ENCODE measurements around the gene PHF13.

The PHF13 gene

DNA sequence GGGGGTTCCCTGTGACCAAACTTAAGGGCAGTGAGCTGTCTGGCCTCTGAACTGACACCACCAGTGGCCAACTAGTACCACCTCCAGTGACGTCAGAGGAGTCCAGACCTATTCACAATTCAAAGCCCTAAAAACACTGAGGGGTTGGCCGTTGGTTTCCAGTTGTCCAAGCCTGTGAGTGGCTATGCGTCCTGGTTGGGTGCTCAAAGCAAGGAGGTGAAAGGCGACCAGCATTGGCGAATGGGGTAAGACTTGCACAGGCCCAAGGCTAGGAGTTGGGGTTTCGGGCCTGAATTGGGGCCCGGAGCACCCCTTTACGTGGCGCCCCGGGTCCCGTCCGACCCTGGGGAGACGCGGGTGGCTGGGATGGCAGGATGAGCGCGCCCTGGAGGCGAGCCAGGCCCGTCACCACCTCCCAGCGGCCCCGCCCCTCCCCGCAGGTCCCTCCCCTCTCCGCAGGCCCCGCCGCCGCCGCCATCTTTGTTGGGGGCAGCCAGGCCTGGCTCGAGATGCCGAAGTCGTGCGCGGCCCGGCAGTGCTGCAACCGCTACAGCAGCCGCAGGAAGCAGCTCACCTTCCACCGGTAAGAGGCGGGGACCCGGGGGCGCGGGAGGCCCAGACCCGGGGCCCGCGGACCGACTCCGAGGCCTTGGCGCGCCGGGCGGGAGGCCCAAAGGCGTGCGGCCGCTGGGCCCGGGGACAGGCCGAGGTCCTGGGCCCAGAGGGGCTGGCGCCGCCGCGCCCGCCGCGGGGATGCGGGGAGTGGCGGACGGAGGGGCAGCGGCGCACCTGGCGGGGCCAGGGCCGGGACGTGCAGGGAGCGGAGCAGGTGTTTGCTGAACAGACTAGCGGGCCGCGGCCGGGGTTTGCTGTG lies 11.4 kb downstream of the PHF13 start, which contains the start of gene THAP3:
Gene THAP3, plus strand, starts transcription at position 159 of the 874 bp plus-strand sequence. Its CDS starts 351 bp downstream, at position 510.
- H3K9me3 ChIP-seq (ENCODE audit: control insufficient read depth, insufficient read depth, low read depth, low read length), result no peaks in the 10 kb centered on the region
- H3K27me3 ChIP-seq (ENCODE audit: control insufficient read depth, insufficient read depth, low read length), result no peaks in the 10 kb centered on the region
- H3K36me3 ChIP-seq (ENCODE audit: control insufficient read depth, insufficient read depth, low read length), result peaks cover 74% of the 10 kb centered on the region
- peak within 1 kb of the TSS; percentile 77 for H3K9ac ChIP-seq (ENCODE audit: low read length)
- peak within 1 kb of the TSS; percentile 34; the same call in 1 of the 2 replicates for H3K27ac ChIP-seq (ENCODE audit: low read depth, low read length)
- peaks cover 4% of the 10 kb centered on the region; the same call in 1 of the 2 replicates for H3K4me1 ChIP-seq (ENCODE audit: control insufficient read depth, insufficient read depth, low read length)
- peak within 1 kb of the TSS; percentile 95 for H3K4me3 ChIP-seq (ENCODE audit: low read depth, low read length)

DNA sequence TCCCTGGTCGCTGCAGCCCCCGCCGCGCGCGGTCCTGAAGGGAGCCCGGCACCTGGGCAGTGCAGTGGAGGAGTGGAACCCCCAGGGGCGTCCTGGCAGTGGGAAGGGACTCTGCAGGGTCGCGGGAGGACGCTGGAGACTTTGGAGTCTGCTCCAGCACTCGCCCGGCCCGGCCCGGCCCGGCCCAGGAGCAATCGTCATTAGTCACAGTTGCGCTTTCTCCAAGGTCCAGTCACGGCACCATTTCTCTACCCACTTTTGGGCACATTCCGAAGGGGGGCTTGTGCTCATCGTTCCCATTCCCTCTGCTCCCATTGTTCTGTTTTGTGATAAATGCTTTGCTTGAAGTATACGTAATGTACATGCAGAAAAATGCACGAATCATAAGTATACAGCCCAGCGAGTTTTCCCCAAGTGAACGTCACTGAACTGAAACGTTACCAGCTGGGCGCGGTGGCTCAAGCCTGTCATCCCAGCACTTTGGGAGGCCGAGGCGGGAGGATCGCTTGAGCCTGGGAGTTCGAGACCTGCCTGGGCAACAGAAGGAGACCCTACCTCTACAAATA lies 12.1 kb downstream of the PHF13 start:
- Histone ChIP-seq H3K27ac (ENCODE audit: low read depth, low read length) (peak overlapping the region; percentile 34; the same call in 1 of the 2 replicates), H3K36me3 (ENCODE audit: control insufficient read depth, insufficient read depth, low read length) (peaks cover 69% of the 10 kb centered on the region)

DNA sequence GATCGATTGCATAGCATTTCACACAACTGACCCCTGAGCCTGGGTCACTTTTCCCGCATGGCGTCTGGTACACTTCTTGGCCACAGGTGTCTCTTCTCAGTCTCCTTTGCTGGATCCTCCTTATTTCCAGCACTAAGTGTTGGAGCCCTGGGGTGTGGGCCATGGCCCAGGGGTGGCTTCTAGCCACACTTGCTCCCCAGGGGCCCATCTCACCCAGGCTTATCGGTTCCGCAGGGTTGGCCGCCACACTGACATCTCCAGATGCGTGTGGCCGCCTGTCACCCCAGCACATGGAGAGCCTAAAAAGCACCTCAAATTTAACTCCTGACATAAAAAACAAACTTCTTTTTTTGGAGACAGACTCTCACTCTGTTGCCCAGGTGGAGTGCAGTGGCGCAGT lies 13.5 kb downstream of the PHF13 start:
- H3K4me1 ChIP-seq (ENCODE audit: control insufficient read depth, insufficient read depth, low read length), result peaks cover 4% of the 10 kb centered on the region; the same call in 1 of the 2 replicates
- H3K27ac ChIP-seq (ENCODE audit: low read depth, low read length), result no peak overlapping the region
- H3K36me3 ChIP-seq (ENCODE audit: control insufficient read depth, insufficient read depth, low read length), result peaks cover 56% of the 10 kb centered on the region
- H3K4me3 ChIP-seq (ENCODE audit: low read depth, low read length), result no peak overlapping the region
- no peaks in the 10 kb centered on the region for H3K9me3 ChIP-seq (ENCODE audit: control insufficient read depth, insufficient read depth, low read depth, low read length)
- no peaks in the 10 kb centered on the region for H3K27me3 ChIP-seq (ENCODE audit: control insufficient read depth, insufficient read depth, low read length)
- H3K9ac ChIP-seq (ENCODE audit: low read length), result no peak overlapping the region

More for the DNA sequence above, 12.1 kb downstream of the PHF13 start:
- Histone ChIP-seq H3K9me3 (ENCODE audit: control insufficient read depth, insufficient read depth, low read depth, low read length) (no peaks in the 10 kb centered on the region), H3K9ac (ENCODE audit: low read length) (peak overlapping the region; percentile 77), H3K27me3 (ENCODE audit: control insufficient read depth, insufficient read depth, low read length) (no peaks in the 10 kb centered on the region), H3K4me1 (ENCODE audit: control insufficient read depth, insufficient read depth, low read length) (peaks cover 4% of the 10 kb centered on the region; the same call in 1 of the 2 replicates), H3K4me3 (ENCODE audit: low read depth, low read length) (peak overlapping the region; percentile 95)

DNA sequence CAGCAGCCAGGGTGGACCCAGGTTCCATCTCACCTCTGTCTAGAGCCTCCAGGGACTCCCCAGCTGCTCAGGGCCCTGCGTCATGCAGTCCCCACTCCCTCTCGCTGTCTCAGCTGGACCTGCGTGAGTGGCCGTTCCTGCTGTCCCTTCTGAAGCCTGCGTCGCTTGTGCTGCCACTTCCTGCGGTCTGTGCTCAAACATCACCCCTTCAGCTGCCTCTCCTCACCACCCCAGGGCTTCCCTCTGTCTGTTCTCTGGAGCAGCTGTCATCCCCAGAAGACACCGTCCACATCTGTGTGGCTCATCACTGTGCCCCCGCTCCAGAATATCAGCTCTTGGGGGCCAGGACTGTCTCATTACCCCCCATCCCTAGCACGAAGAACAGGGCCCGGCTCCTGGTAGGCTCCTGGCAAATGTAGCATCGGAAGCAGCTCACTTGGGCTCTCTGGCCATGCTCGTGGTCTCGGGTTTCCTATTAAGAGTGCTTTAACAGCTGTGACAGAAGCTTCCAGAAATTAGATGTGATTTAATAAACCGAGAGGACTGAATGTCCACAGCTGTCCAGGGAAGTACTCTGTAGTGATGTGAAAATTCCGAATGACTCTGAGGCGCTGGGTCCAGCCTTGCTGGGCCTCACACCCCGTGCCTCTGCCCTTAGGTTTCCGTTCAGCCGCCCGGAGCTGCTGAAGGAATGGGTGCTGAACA lies 14.5 kb downstream of the PHF13 start:
- peaks cover 4% of the 10 kb centered on the region; the same call in 1 of the 2 replicates for H3K4me1 ChIP-seq (ENCODE audit: control insufficient read depth, insufficient read depth, low read length)
- H3K9me3 ChIP-seq (ENCODE audit: control insufficient read depth, insufficient read depth, low read depth, low read length), result no peaks in the 10 kb centered on the region
- H3K27ac ChIP-seq (ENCODE audit: low read depth, low read length), result no peak overlapping the region
- peak overlapping the region; percentile 48 for H3K9ac ChIP-seq (ENCODE audit: low read length)
- peaks cover 56% of the 10 kb centered on the region for H3K36me3 ChIP-seq (ENCODE audit: control insufficient read depth, insufficient read depth, low read length)
- no peak overlapping the region for H3K4me3 ChIP-seq (ENCODE audit: low read depth, low read length)
- H3K27me3 ChIP-seq (ENCODE audit: control insufficient read depth, insufficient read depth, low read length), result no peaks in the 10 kb centered on the region

GRCh38 chr1:6628971-6629479 lies 15.5 kb downstream of the PHF13 start:
- H3K36me3 ChIP-seq (ENCODE audit: control insufficient read depth, insufficient read depth, low read length), result peaks cover 56% of the 10 kb centered on the region
- no peak overlapping the region for H3K27ac ChIP-seq (ENCODE audit: low read depth, low read length)
- peaks cover 4% of the 10 kb centered on the region; the same call in 1 of the 2 replicates for H3K4me1 ChIP-seq (ENCODE audit: control insufficient read depth, insufficient read depth, low read length)
- H3K9me3 ChIP-seq (ENCODE audit: control insufficient read depth, insufficient read depth, low read depth, low read length), result no peaks in the 10 kb centered on the region
- H3K9ac ChIP-seq (ENCODE audit: low read length), result no peak overlapping the region
- H3K27me3 ChIP-seq (ENCODE audit: control insufficient read depth, insufficient read depth, low read length), result no peaks in the 10 kb centered on the region
- no peak overlapping the region for H3K4me3 ChIP-seq (ENCODE audit: low read depth, low read length)

GRCh38 chr1:6630027-6630426 lies 16.5 kb downstream of the PHF13 start:
- no peaks in the 10 kb centered on the region for H3K4me1 ChIP-seq (ENCODE audit: control insufficient read depth, insufficient read depth, low read length)
- H3K27ac ChIP-seq (ENCODE audit: low read depth, low read length), result no peak overlapping the region
- no peaks in the 10 kb centered on the region for H3K9me3 ChIP-seq (ENCODE audit: control insufficient read depth, insufficient read depth, low read depth, low read length)
- no peak overlapping the region for H3K9ac ChIP-seq (ENCODE audit: low read length)
- no peak overlapping the region for H3K4me3 ChIP-seq (ENCODE audit: low read depth, low read length)
- H3K36me3 ChIP-seq (ENCODE audit: control insufficient read depth, insufficient read depth, low read length), result peaks cover 66% of the 10 kb centered on the region
- H3K27me3 ChIP-seq (ENCODE audit: control insufficient read depth, insufficient read depth, low read length), result no peaks in the 10 kb centered on the region

DNA sequence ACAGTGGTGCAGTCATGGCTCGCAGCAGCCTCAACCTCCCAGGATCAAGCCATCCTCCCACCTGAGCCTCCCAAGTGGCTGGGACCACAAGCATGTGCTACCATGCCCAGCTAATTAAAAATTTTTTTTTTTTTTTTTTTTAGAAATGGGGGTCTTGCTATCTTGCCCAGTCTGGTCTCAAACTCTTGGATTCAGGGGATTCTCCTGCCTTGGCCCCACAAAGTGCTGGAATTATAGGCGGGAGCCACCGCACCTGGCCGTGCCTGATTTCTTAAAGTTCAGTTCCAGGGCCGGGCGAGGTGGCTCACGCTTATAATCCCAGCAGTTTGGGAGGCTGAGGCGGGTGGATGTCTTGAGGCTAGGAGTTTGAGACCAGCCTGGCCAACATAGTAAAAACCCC lies 17.5 kb downstream of the PHF13 start:
- H3K27ac ChIP-seq (ENCODE audit: low read depth, low read length), result no peak overlapping the region
- no peak overlapping the region for H3K9ac ChIP-seq (ENCODE audit: low read length)
- H3K4me1 ChIP-seq (ENCODE audit: control insufficient read depth, insufficient read depth, low read length), result no peaks in the 10 kb centered on the region
- no peaks in the 10 kb centered on the region for H3K9me3 ChIP-seq (ENCODE audit: control insufficient read depth, insufficient read depth, low read depth, low read length)
- no peaks in the 10 kb centered on the region for H3K27me3 ChIP-seq (ENCODE audit: control insufficient read depth, insufficient read depth, low read length)
- H3K4me3 ChIP-seq (ENCODE audit: low read depth, low read length), result no peak overlapping the region
- H3K36me3 ChIP-seq (ENCODE audit: control insufficient read depth, insufficient read depth, low read length), result peaks cover 76% of the 10 kb centered on the region

GRCh38 chr1:6632588-6633514 lies 19.3 kb downstream of the PHF13 start:
- no peaks in the 10 kb centered on the region for H3K4me1 ChIP-seq (ENCODE audit: control insufficient read depth, insufficient read depth, low read length)
- H3K27me3 ChIP-seq (ENCODE audit: control insufficient read depth, insufficient read depth, low read length), result no peaks in the 10 kb centered on the region
- H3K9ac ChIP-seq (ENCODE audit: low read length), result no peak overlapping the region
- H3K9me3 ChIP-seq (ENCODE audit: control insufficient read depth, insufficient read depth, low read depth, low read length), result no peaks in the 10 kb centered on the region
- no peak overlapping the region for H3K4me3 ChIP-seq (ENCODE audit: low read depth, low read length)
- H3K27ac ChIP-seq (ENCODE audit: low read depth, low read length), result no peak overlapping the region
- peaks cover 81% of the 10 kb centered on the region for H3K36me3 ChIP-seq (ENCODE audit: control insufficient read depth, insufficient read depth, low read length)

GRCh38 chr1:6634371-6635052 lies 21.0 kb downstream of the PHF13 start:
- no peaks in the 10 kb centered on the region for H3K9me3 ChIP-seq (ENCODE audit: control insufficient read depth, insufficient read depth, low read depth, low read length)
- no peak overlapping the region for H3K9ac ChIP-seq (ENCODE audit: low read length)
- H3K27ac ChIP-seq (ENCODE audit: low read depth, low read length), result no peak overlapping the region
- H3K27me3 ChIP-seq (ENCODE audit: control insufficient read depth, insufficient read depth, low read length), result no peaks in the 10 kb centered on the region
- no peaks in the 10 kb centered on the region for H3K4me1 ChIP-seq (ENCODE audit: control insufficient read depth, insufficient read depth, low read length)
- peaks cover 80% of the 10 kb centered on the region for H3K36me3 ChIP-seq (ENCODE audit: control insufficient read depth, insufficient read depth, low read length)
- no peak overlapping the region for H3K4me3 ChIP-seq (ENCODE audit: low read depth, low read length)

Data from HUES6 (cell line).